ENCODE results near the gene KCNK3.

KCNK3 gene

GRCh38 chr2:26722911-26723310 is 30.4 kb downstream of the KCNK3 start:
- no peaks in the 10 kb centered on the region for H3K4me1 ChIP-seq (ENCODE audit: low read length)

DNA sequence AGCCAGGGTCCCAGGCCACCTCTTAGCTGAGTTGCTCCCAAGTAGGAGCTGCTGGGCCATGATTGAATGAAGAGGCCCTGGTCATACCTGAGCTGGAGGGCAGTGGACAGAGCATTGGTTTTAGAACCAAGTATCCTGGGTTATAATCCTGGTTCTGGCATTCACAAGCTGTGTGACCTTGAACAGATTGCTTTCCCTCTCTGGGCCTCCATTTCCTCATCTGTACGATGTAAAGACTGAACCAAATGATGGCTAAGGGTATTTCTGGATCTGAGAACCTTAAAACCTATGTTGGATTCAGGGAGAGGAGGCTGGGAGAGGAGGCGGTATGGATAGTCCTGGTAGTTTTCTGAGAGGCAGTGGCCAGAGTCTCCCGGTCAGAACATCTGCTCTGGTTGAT is 31.0 kb downstream of the KCNK3 start:
- Histone ChIP-seq H3K9ac (ENCODE audit: low read length) (no peak overlapping the region), H3K9me2 (replicated peaks; ENCODE audit: insufficient read depth, low read length) (no peaks in the 10 kb centered on the region), H3K36me3 (replicated peaks; ENCODE audit: insufficient read depth, low read length) (no peaks in the 10 kb centered on the region), H4K20me1 (ENCODE audit: insufficient read depth, low read length) (no peaks in the 10 kb centered on the region), H2AFZ (ENCODE audit: low read length) (no peak overlapping the region), H3K79me2 (ENCODE audit: low read length) (no peaks in the 10 kb centered on the region), H3K4me1 (ENCODE audit: low read length) (no peaks in the 10 kb centered on the region), H3K9me3 (replicated peaks; ENCODE audit: insufficient read depth, low read length) (no peaks in the 10 kb centered on the region), H3K27me3 (replicated peaks; ENCODE audit: insufficient read depth, low read length) (peaks cover 35% of the 10 kb centered on the region), H3F3A (ENCODE audit: insufficient read depth, low read length) (no peaks in the 10 kb centered on the region), H3K27ac (ENCODE audit: low read length) (no peak overlapping the region), H3K4me3 (ENCODE audit: low read length) (no peak overlapping the region), H3K4me2 (ENCODE audit: low read depth, low read length) (no peak overlapping the region)
- DNase-seq = no peak
- TF ChIP-seq, protein P1, sequence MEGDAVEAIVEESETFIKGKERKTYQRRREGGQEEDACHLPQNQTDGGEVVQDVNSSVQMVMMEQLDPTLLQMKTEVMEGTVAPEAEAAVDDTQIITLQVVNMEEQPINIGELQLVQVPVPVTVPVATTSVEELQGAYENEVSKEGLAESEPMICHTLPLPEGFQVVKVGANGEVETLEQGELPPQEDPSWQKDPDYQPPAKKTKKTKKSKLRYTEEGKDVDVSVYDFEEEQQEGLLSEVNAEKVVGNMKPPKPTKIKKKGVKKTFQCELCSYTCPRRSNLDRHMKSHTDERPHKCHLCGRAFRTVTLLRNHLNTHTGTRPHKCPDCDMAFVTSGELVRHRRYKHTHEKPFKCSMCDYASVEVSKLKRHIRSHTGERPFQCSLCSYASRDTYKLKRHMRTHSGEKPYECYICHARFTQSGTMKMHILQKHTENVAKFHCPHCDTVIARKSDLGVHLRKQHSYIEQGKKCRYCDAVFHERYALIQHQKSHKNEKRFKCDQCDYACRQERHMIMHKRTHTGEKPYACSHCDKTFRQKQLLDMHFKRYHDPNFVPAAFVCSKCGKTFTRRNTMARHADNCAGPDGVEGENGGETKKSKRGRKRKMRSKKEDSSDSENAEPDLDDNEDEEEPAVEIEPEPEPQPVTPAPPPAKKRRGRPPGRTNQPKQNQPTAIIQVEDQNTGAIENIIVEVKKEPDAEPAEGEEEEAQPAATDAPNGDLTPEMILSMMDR (IDR thresholded peaks at IDR 0.05; ENCODE audit: low read length) = no peak
- TF ChIP-seq EZH2 (optimal IDR thresholded peaks at IDR 0.05; ENCODE audit: low read depth, low read length) (no peak), EZH2phosphoT487 (IDR thresholded peaks at IDR 0.05; ENCODE audit: low read length) (no peak)

More at GRCh38 chr2:26722911-26723310, 30.4 kb downstream of the KCNK3 start:
- Histone ChIP-seq H2AFZ (ENCODE audit: low read length) (no peak overlapping the region), H3K36me3 (replicated peaks; ENCODE audit: insufficient read depth, low read length) (no peaks in the 10 kb centered on the region), H3K9ac (ENCODE audit: low read length) (no peak overlapping the region), H4K20me1 (ENCODE audit: insufficient read depth, low read length) (no peaks in the 10 kb centered on the region), H3K9me2 (replicated peaks; ENCODE audit: insufficient read depth, low read length) (no peaks in the 10 kb centered on the region), H3K27ac (ENCODE audit: low read length) (no peak overlapping the region), H3K27me3 (replicated peaks; ENCODE audit: insufficient read depth, low read length) (peaks cover 38% of the 10 kb centered on the region), H3K4me3 (ENCODE audit: low read length) (no peak overlapping the region), H3K4me2 (ENCODE audit: low read depth, low read length) (no peak overlapping the region), H3K79me2 (ENCODE audit: low read length) (no peaks in the 10 kb centered on the region), H3F3A (ENCODE audit: insufficient read depth, low read length) (no peaks in the 10 kb centered on the region), H3K9me3 (replicated peaks; ENCODE audit: insufficient read depth, low read length) (no peaks in the 10 kb centered on the region)
- TF ChIP-seq EZH2 (optimal IDR thresholded peaks at IDR 0.05; ENCODE audit: low read depth, low read length) (no peak), EZH2phosphoT487 (IDR thresholded peaks at IDR 0.05; ENCODE audit: low read length) (no peak)
- TF ChIP-seq, protein P1 (IDR thresholded peaks at IDR 0.05; ENCODE audit: low read length) = no peak
- DNase-seq = no peak

GRCh38 chr2:26723991-26724750 is 31.6 kb downstream of the KCNK3 start:
- Histone ChIP-seq H2AFZ (ENCODE audit: low read length) (no peak overlapping the region), H3K27ac (ENCODE audit: low read length) (no peak overlapping the region), H3K4me1 (ENCODE audit: low read length) (no peaks in the 10 kb centered on the region)

More at GRCh38 chr2:26723991-26724750, 31.6 kb downstream of the KCNK3 start:
- Histone ChIP-seq H3K4me2 (ENCODE audit: low read depth, low read length) (no peak overlapping the region), H4K20me1 (ENCODE audit: insufficient read depth, low read length) (no peaks in the 10 kb centered on the region), H3K27me3 (replicated peaks; ENCODE audit: insufficient read depth, low read length) (peaks cover 36% of the 10 kb centered on the region), H3K36me3 (replicated peaks; ENCODE audit: insufficient read depth, low read length) (no peaks in the 10 kb centered on the region), H3K9me3 (replicated peaks; ENCODE audit: insufficient read depth, low read length) (no peaks in the 10 kb centered on the region), H3F3A (ENCODE audit: insufficient read depth, low read length) (no peaks in the 10 kb centered on the region), H3K4me3 (ENCODE audit: low read length) (no peak overlapping the region), H3K9me2 (replicated peaks; ENCODE audit: insufficient read depth, low read length) (no peaks in the 10 kb centered on the region), H3K9ac (ENCODE audit: low read length) (no peak overlapping the region), H3K79me2 (ENCODE audit: low read length) (no peaks in the 10 kb centered on the region)
- TF ChIP-seq EZH2 (optimal IDR thresholded peaks at IDR 0.05; ENCODE audit: low read depth, low read length) = no peak
- TF ChIP-seq, protein P1 (IDR thresholded peaks at IDR 0.05; ENCODE audit: low read length) = no peak
- no peak for TF ChIP-seq EZH2phosphoT487 (IDR thresholded peaks at IDR 0.05; ENCODE audit: low read length)
- DNase-seq = no peak
